ENCODE data around the gene ZNF184. TPM values are rescaled to one million over a fixed set of nuclear protein-coding genes. Genes with fewer than 3 reads are reported as not detected.

The ZNF184 gene
- total and polyA plus RNA-seq, 2 of the 4 experiments (the other 2 are of a cell fraction) = 2.8 to 8.1 TPM

DNA sequence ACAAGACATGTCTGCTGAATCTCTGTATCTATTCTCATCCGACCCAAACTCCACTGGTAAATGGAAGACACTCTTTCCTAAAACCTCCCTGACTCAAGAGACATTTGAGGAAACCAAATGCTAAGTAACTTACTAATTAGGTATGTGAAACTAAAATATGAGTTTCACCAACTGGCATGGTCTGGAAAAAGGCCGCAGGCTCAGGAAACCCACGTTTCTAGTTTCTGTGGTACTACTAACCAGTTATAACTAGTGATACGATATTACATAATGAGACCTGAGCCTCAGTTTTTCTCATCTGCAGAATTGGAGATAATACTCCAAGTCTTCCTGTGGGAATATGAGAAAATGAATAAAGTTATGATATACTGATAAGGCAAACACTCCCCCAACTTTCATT, 44.4 kb downstream of the ZNF184 start:
- ChIA-PET POLR2A (ENCODE audit: unreplicated experiment) (no interaction called here), CTCF (no interaction called here)
- Histone ChIP-seq H3K56ac (ENCODE audit: extremely low read depth, insufficient read depth, low read length) (no peak overlapping the region), H3K23ac (ENCODE audit: low read depth, low read length) (no peak overlapping the region), H2BK15ac (ENCODE audit: low read depth, low read length) (no peak overlapping the region), H4K8ac (ENCODE audit: low read depth in 2 of 2, low read length in 2 of 2) (no peak overlapping the region), H3K9me1 (ENCODE audit: insufficient read depth, low read length) (no peaks in the 10 kb centered on the region), H3K27me3 (ENCODE audit: control insufficient read depth, insufficient read depth, low read length) (no peaks in the 10 kb centered on the region), H2AFZ (replicated peaks; ENCODE audit: low read length, poor library complexity) (no peak overlapping the region), H4K91ac (ENCODE audit: insufficient read depth, low read depth, low read length) (no peak overlapping the region), H2BK120ac (ENCODE audit: low read depth, low read length) (no peak overlapping the region), H3K36me3 (ENCODE audit: control insufficient read depth, insufficient read depth, low read length) (no peaks in the 10 kb centered on the region), H3K4me2 (ENCODE audit: low read depth, low read length) (no peak overlapping the region), H3K79me1 (ENCODE audit: low read depth in 1 of 2, low read length in 2 of 2) (no peaks in the 10 kb centered on the region), H4K5ac (ENCODE audit: low read depth, low read length) (no peak overlapping the region), H2BK20ac (ENCODE audit: low read depth, low read length) (no peak overlapping the region), H2AK5ac (ENCODE audit: low read depth, low read length) (no peak overlapping the region), H3K9me3 (ENCODE audit: control insufficient read depth, insufficient read depth, low read length) (peaks cover 2% of the 10 kb centered on the region; the same call in 1 of the 2 replicates), H3K27ac (ENCODE audit: insufficient read depth, low read length) (no peak overlapping the region), H3K4me3 (ENCODE audit: insufficient read depth, low read depth, low read length) (no peak overlapping the region), H2AK9ac (replicated peaks; ENCODE audit: low read depth, low read length, poor library complexity) (no peak overlapping the region), H3K4me1 (ENCODE audit: control insufficient read depth, insufficient read depth, low read length) (no peaks in the 10 kb centered on the region), H3K18ac (ENCODE audit: low read depth, low read length) (no peak overlapping the region), H3K14ac (replicated peaks; ENCODE audit: low read depth, low read length) (no peak overlapping the region), H3K9ac (ENCODE audit: low read depth, low read length) (no peak overlapping the region), H2BK5ac (ENCODE audit: low read depth, low read length, poor library complexity, severe bottlenecking) (no peak overlapping the region), H4K20me1 (ENCODE audit: insufficient read depth, low read length) (no peaks in the 10 kb centered on the region), H3K4ac (ENCODE audit: low read depth, low read length) (no peak overlapping the region)
- ATAC-seq (ENCODE audit: low read depth) (no peak), DNase-seq (no peak)
- TF ChIP-seq BHLHE40 (IDR thresholded peaks at IDR 0.05; ENCODE audit: low read depth, low read length) = no peak
- TF ChIP-seq NFE2L2 (IDR thresholded peaks at IDR 0.05; ENCODE audit: low read depth, low read length) = no peak
- TF ChIP-seq, protein P1, sequence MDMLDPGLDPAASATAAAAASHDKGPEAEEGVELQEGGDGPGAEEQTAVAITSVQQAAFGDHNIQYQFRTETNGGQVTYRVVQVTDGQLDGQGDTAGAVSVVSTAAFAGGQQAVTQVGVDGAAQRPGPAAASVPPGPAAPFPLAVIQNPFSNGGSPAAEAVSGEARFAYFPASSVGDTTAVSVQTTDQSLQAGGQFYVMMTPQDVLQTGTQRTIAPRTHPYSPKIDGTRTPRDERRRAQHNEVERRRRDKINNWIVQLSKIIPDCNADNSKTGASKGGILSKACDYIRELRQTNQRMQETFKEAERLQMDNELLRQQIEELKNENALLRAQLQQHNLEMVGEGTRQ (IDR thresholded peaks at IDR 0.05; ENCODE audit: low read depth, low read length) = no peak
- TF ChIP-seq POLR2A (IDR thresholded peaks at IDR 0.05; ENCODE audit: low read depth, low read length) = no peak
- TF ChIP-seq RAD21 (IDR thresholded peaks at IDR 0.05; ENCODE audit: low read length) = no peak
- TF ChIP-seq RFX5 (IDR thresholded peaks at IDR 0.05; ENCODE audit: low read depth, low read length) = no peak
- TF ChIP-seq MAFK (IDR thresholded peaks at IDR 0.05; ENCODE audit: low read depth, low read length) = no peak
- TF ChIP-seq, protein P2, sequence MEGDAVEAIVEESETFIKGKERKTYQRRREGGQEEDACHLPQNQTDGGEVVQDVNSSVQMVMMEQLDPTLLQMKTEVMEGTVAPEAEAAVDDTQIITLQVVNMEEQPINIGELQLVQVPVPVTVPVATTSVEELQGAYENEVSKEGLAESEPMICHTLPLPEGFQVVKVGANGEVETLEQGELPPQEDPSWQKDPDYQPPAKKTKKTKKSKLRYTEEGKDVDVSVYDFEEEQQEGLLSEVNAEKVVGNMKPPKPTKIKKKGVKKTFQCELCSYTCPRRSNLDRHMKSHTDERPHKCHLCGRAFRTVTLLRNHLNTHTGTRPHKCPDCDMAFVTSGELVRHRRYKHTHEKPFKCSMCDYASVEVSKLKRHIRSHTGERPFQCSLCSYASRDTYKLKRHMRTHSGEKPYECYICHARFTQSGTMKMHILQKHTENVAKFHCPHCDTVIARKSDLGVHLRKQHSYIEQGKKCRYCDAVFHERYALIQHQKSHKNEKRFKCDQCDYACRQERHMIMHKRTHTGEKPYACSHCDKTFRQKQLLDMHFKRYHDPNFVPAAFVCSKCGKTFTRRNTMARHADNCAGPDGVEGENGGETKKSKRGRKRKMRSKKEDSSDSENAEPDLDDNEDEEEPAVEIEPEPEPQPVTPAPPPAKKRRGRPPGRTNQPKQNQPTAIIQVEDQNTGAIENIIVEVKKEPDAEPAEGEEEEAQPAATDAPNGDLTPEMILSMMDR (conservative IDR thresholded peaks at IDR 0.05; ENCODE audit: low read depth, low read length) = no peak
- TF ChIP-seq SMC3 (IDR thresholded peaks at IDR 0.05; ENCODE audit: low read depth, low read length) = no peak
- TF ChIP-seq FOS (IDR thresholded peaks at IDR 0.05; ENCODE audit: low read depth, low read length) = no peak
- TF ChIP-seq, protein P3, sequence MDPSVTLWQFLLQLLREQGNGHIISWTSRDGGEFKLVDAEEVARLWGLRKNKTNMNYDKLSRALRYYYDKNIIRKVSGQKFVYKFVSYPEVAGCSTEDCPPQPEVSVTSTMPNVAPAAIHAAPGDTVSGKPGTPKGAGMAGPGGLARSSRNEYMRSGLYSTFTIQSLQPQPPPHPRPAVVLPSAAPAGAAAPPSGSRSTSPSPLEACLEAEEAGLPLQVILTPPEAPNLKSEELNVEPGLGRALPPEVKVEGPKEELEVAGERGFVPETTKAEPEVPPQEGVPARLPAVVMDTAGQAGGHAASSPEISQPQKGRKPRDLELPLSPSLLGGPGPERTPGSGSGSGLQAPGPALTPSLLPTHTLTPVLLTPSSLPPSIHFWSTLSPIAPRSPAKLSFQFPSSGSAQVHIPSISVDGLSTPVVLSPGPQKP (IDR thresholded peaks at IDR 0.05; ENCODE audit: borderline replicate concordance, low read depth, low read length) = no peak
- no peak for TF ChIP-seq MAZ (IDR thresholded peaks at IDR 0.05; ENCODE audit: borderline replicate concordance, low read depth, low read length)
- TF ChIP-seq CEBPB (IDR thresholded peaks at IDR 0.05; ENCODE audit: low read depth, low read length) = no peak
- no peak for TF ChIP-seq RCOR1 (IDR thresholded peaks at IDR 0.05; ENCODE audit: insufficient replicate concordance, low read length)
- no peak for TF ChIP-seq MXI1 (IDR thresholded peaks at IDR 0.05; ENCODE audit: borderline replicate concordance, low read depth, low read length)
- TF ChIP-seq CHD1 (IDR thresholded peaks at IDR 0.05; ENCODE audit: low read depth, low read length) = no peak
- intact Hi-C loops (cut with micrococcal nuclease) = no loop called here
- no TSS peak for BruUV-seq (replicated peaks)
- WGBS, 2 experiments (ENCODE audit: extremely low coverage in 2 of 2, insufficient read length in 1 of 2) = no CpG with 5 or more reads among the region's 4 CpGs
- dilution Hi-C loops (cut with HindIII; ENCODE audit: low sequenced_read_pairs, unreplicated experiment) = no loop called here
- in situ Hi-C loops (cut with MboI; ENCODE audit: low sequenced_read_pairs) = no loop called here

Data from IMR-90 (cell line).